HG02678 (cell line): ENCODE measurements around the gene YIPF3.
"Not testable (repeated sequence)": the region's sequence is repeated elsewhere in the genome, so short reads cannot be mapped to it uniquely, and the experiment has no call there.

ENCODE experiments used
- ATAC-seq: cut with Tn5 transposase; IDR thresholded peaks from one replicate; pipeline ENCODE4 v1.9.1; 2021; ENCODE audit warnings: mild to moderate bottlenecking, moderate library complexity; ENCODE audit not compliant: unreplicated experiment

The YIPF3 gene

DNA sequence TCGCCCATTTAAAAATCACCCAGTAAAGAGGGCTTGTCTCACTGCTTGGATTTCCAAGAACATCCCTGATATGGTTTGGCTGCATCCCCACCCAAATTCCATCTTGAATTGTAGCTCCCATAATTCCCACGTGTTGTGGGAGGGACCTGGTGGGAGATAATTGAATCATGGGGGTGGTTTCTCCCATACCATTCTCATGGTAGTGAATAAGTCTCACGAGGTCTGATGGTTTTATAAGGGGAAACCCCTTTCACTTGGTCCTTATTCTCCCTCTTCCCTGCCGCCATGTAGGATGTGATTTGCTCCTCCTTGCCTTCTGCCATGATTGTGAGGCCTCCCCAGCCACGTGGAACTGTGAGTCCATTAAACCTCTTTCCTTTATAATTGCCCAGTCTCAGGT is 49.5 kb downstream of the YIPF3 start:
- ATAC-seq = not testable (repeated sequence)

DNA sequence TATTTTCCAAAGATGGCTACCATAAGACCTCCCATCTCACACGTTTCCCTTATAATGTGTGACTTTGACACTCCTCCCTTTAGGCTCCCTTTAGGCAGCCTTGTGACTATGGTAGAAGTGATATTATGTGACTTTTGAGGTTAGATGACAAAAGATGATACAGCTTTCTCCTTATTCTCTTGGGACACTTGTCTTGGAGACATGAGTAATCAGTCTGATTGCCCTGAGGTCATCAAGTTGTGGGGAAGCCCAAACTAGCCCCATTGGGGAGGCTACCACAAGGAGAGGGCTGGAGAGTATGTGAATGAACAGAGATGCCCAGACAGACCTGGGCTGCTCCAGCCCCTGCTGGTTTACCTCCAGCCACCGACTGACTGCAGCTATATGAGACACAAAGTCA is 50.8 kb downstream of the YIPF3 start:
- ATAC-seq = no peak

DNA sequence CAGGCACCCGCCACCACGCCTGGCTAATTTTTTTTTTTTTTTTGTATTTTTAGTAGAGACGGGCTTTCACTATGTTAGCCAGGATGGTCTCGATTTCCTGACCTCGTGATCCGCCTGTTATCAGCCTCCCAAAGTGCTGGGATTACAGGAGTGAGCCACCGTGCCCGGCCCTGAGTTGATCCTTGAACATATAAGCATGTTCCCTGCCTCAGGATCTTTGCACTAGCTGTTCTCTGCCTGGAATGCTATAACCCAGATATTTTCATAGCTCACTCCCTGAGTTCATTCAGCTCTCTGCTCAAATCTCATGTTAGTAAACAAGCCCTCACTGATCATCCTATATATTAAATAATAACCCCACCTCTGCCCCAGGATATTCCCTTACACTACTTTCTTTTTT is 52.4 kb downstream of the YIPF3 start:
- no peak for ATAC-seq

DNA sequence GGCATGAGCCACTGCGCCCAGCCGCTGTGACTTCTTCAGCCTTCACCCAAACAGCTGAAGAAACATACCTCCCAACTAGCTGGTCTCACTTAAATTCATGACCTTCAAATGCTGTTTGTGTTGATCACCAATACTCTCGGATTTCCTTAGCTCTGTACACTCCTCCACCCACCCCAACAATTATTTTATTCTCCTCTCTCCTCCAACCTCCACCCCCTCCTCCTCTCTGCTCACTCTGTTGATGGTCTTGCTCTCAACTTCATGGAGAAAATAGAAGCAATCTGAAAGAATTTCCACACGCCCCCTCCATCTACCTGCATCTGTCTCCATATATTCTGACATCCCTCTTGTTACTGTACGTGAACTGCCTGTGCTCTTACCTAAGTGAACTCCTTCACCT is 54.8 kb downstream of the YIPF3 start:
- no peak for ATAC-seq
